ENCODE measurements around the gene ADARB2. TPM values are rescaled to one million over a fixed set of nuclear protein-coding genes. Genes with fewer than 3 reads are reported as not detected.

The ADARB2 gene
- total and polyA plus RNA-seq, 7 experiments from 2014 or later, result 0.05 to 13.6 (median 6.3) TPM; not detected in 3

- Histone ChIP-seq H3K4me1 (ENCODE audit: control insufficient read depth in 2 of 2, insufficient read depth in 2 of 2, low read length in 2 of 2) (no peaks in the 10 kb centered on the region), H3K36me3 (ENCODE audit: control insufficient read depth in 2 of 3, insufficient read depth in 3 of 3, low read length in 3 of 3) (no peaks in the 10 kb centered on the region), H3K27ac (ENCODE audit: low read depth, low read length) (no peak overlapping the region), H3K27me3 (ENCODE audit: control insufficient read depth in 2 of 2, insufficient read depth in 2 of 2, low read length in 2 of 2) (no peaks in the 10 kb centered on the region), H3K4me3 (ENCODE audit: low read length) (no peak overlapping the region), H3K9me3 (ENCODE audit: control insufficient read depth in 2 of 3, low read length in 3 of 3) (no peaks in the 10 kb centered on the region)
- Mint-ChIP-seq H3K4me1 (peaks cover 2 to 13% (median 7%) of the 10 kb centered on the region in 7 donors), H3K9me3 (no peaks in the 10 kb centered on the region), H3K27me3 (peaks cover 2 to 25% (median 14%) of the 10 kb centered on the region in 5 donors), H3K36me3 (no peaks in the 10 kb centered on the region), H3K4me3 (no peak overlapping the region), H3K27ac (no peak overlapping the region)
- intact Hi-C loops (cut with micrococcal nuclease), result no loop called here
- POLR2A ChIA-PET, result no interaction called here
- DNase-seq (no peak), ATAC-seq (no peak)
- CTCF ChIA-PET, result no interaction called here
These were observed 103.5 kb downstream of the ADARB2 start for GRCh38 chr10:1633783-1634182.

DNA sequence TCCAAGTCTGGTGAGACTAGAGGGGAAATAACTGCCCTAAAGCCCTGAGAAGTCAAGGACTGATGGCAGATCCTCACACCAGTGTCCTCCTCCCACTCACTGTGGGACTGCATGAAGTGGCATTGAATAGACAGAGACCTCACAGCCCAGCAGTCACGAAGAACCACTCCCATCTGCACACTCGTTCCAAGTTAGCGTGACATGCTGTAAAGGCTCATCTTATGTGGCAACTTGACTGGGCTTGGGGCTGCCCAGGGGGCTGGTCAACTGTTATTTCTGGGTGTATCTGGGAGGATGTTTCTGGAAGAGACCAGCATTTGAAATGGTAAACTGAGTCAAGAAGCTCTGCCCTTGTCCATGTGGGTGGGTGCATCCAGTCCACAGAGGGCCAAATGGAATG, 104.7 kb downstream of the ADARB2 start:
- H3K27me3 Mint-ChIP-seq, result peaks cover 2 to 25% (median 15%) of the 10 kb centered on the region in 5 donors
- peaks cover 2 to 13% (median 7%) of the 10 kb centered on the region in 7 donors for H3K4me1 Mint-ChIP-seq
- H3K9me3 Mint-ChIP-seq, result no peaks in the 10 kb centered on the region
- ChIA-PET POLR2A (no interaction called here), CTCF (no interaction called here)
- Histone ChIP-seq H3K27ac (ENCODE audit: low read depth, low read length) (no peak overlapping the region), H3K4me1 (ENCODE audit: control insufficient read depth in 2 of 2, insufficient read depth in 2 of 2, low read length in 2 of 2) (no peaks in the 10 kb centered on the region), H3K4me3 (ENCODE audit: low read length) (no peak overlapping the region), H3K36me3 (ENCODE audit: control insufficient read depth in 2 of 3, insufficient read depth in 3 of 3, low read length in 3 of 3) (no peaks in the 10 kb centered on the region), H3K9me3 (ENCODE audit: control insufficient read depth in 2 of 3, low read length in 3 of 3) (no peaks in the 10 kb centered on the region), H3K27me3 (ENCODE audit: control insufficient read depth in 2 of 2, insufficient read depth in 2 of 2, low read length in 2 of 2) (no peaks in the 10 kb centered on the region)
- H3K36me3 Mint-ChIP-seq, result no peaks in the 10 kb centered on the region
- peak overlapping the region in 1 of 9 donors; percentile 52 for H3K27ac Mint-ChIP-seq
- ATAC-seq (no peak), DNase-seq (no peak)
- intact Hi-C loops (cut with micrococcal nuclease), result no loop called here
- no peak overlapping the region for H3K4me3 Mint-ChIP-seq

DNA sequence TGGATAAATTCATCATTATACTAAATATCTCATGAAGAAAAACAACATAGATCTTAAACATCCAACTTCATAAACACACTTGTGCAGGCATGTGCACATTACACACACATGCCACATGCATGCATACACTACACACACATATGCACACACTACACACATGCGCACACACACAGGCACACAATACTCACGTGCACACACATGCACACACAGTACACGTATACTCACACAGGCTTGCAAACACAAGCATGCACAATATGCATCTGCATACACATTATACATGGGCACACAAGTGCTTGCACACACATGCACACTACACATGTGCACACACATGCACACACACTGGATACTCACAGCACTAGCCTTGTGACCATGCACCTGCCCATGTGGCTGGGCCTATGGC, 105.2 kb downstream of the ADARB2 start:
- no peak overlapping the region for H3K27ac Mint-ChIP-seq
- no peaks in the 10 kb centered on the region for H3K36me3 ChIP-seq (ENCODE audit: control insufficient read depth in 2 of 3, insufficient read depth in 3 of 3, low read length in 3 of 3)
- no peak overlapping the region for H3K27ac ChIP-seq (ENCODE audit: low read depth, low read length)
- no peaks in the 10 kb centered on the region for H3K4me1 ChIP-seq (ENCODE audit: control insufficient read depth in 2 of 2, insufficient read depth in 2 of 2, low read length in 2 of 2)
- no peak overlapping the region for H3K4me3 Mint-ChIP-seq
- CTCF ChIA-PET, result no interaction called here
- H3K4me3 ChIP-seq (ENCODE audit: low read length), result no peak overlapping the region
- ATAC-seq (no peak), DNase-seq (no peak)
- no peaks in the 10 kb centered on the region for H3K36me3 Mint-ChIP-seq
- no peaks in the 10 kb centered on the region for H3K27me3 ChIP-seq (ENCODE audit: control insufficient read depth in 2 of 2, insufficient read depth in 2 of 2, low read length in 2 of 2)
- no peaks in the 10 kb centered on the region for H3K9me3 Mint-ChIP-seq
- peaks cover 2 to 13% (median 7%) of the 10 kb centered on the region in 7 donors for H3K4me1 Mint-ChIP-seq
- H3K27me3 Mint-ChIP-seq, result peaks cover 2 to 25% (median 15%) of the 10 kb centered on the region in 5 donors
- POLR2A ChIA-PET, result no interaction called here
- intact Hi-C loops (cut with micrococcal nuclease), result no loop called here
- no peaks in the 10 kb centered on the region for H3K9me3 ChIP-seq (ENCODE audit: control insufficient read depth in 2 of 3, low read length in 3 of 3)

GRCh38 chr10:1631282-1631681, 106.0 kb downstream of the ADARB2 start:
- Histone ChIP-seq H3K27ac (ENCODE audit: low read depth, low read length) (no peak overlapping the region), H3K27me3 (ENCODE audit: control insufficient read depth in 2 of 2, insufficient read depth in 2 of 2, low read length in 2 of 2) (no peaks in the 10 kb centered on the region), H3K36me3 (ENCODE audit: control insufficient read depth in 2 of 3, insufficient read depth in 3 of 3, low read length in 3 of 3) (no peaks in the 10 kb centered on the region), H3K9me3 (ENCODE audit: control insufficient read depth in 2 of 3, low read length in 3 of 3) (no peaks in the 10 kb centered on the region), H3K4me3 (ENCODE audit: low read length) (no peak overlapping the region), H3K4me1 (ENCODE audit: control insufficient read depth in 2 of 2, insufficient read depth in 2 of 2, low read length in 2 of 2) (no peaks in the 10 kb centered on the region)
- Mint-ChIP-seq H3K27ac (peak overlapping the region in 1 of 9 donors; percentile 5), H3K4me1 (peaks cover 2 to 13% (median 7%) of the 10 kb centered on the region in 7 donors), H3K4me3 (peak overlapping the region in 1 of 10 donors; percentile 3), H3K36me3 (no peaks in the 10 kb centered on the region), H3K9me3 (no peaks in the 10 kb centered on the region), H3K27me3 (peaks cover 2 to 25% (median 15%) of the 10 kb centered on the region in 5 donors)
- intact Hi-C loops (cut with micrococcal nuclease), result no loop called here
- ATAC-seq (peak; percentile 34), DNase-seq (peak in 2 of 9 donors; percentile 7 to 24)
- POLR2A ChIA-PET, result no interaction called here
- CTCF ChIA-PET, result no interaction called here

- CTCF ChIA-PET, result no interaction called here
- DNase-seq (no peak), ATAC-seq (no peak)
- Histone ChIP-seq H3K36me3 (ENCODE audit: control insufficient read depth in 2 of 3, insufficient read depth in 3 of 3, low read length in 3 of 3) (no peaks in the 10 kb centered on the region), H3K4me1 (ENCODE audit: control insufficient read depth in 2 of 2, insufficient read depth in 2 of 2, low read length in 2 of 2) (no peaks in the 10 kb centered on the region), H3K9me3 (ENCODE audit: control insufficient read depth in 2 of 3, low read length in 3 of 3) (no peaks in the 10 kb centered on the region), H3K27ac (ENCODE audit: low read depth, low read length) (no peak overlapping the region), H3K4me3 (ENCODE audit: low read length) (no peak overlapping the region), H3K27me3 (ENCODE audit: control insufficient read depth in 2 of 2, insufficient read depth in 2 of 2, low read length in 2 of 2) (no peaks in the 10 kb centered on the region)
- Mint-ChIP-seq H3K36me3 (no peaks in the 10 kb centered on the region), H3K27ac (peak overlapping the region in 1 of 9 donors; percentile 36), H3K27me3 (peaks cover 2 to 19% (median 13%) of the 10 kb centered on the region in 5 donors), H3K4me3 (no peak overlapping the region), H3K9me3 (no peaks in the 10 kb centered on the region), H3K4me1 (peaks cover 2 to 13% (median 7%) of the 10 kb centered on the region in 7 donors)
- POLR2A ChIA-PET, result no interaction called here
- intact Hi-C loops (cut with micrococcal nuclease), result no loop called here
These were observed 107.0 kb downstream of the ADARB2 start for GRCh38 chr10:1630304-1630703.

- Histone ChIP-seq H3K36me3 (ENCODE audit: control insufficient read depth in 2 of 3, insufficient read depth in 3 of 3, low read length in 3 of 3) (no peaks in the 10 kb centered on the region), H3K4me3 (ENCODE audit: low read length) (no peak overlapping the region), H3K9me3 (ENCODE audit: control insufficient read depth in 2 of 3, low read length in 3 of 3) (no peaks in the 10 kb centered on the region), H3K27me3 (ENCODE audit: control insufficient read depth in 2 of 2, insufficient read depth in 2 of 2, low read length in 2 of 2) (no peaks in the 10 kb centered on the region), H3K4me1 (ENCODE audit: control insufficient read depth in 2 of 2, insufficient read depth in 2 of 2, low read length in 2 of 2) (no peaks in the 10 kb centered on the region), H3K27ac (ENCODE audit: low read depth, low read length) (no peak overlapping the region)
- DNase-seq (no peak), ATAC-seq (no peak)
- Mint-ChIP-seq H3K4me3 (peak overlapping the region in 1 of 10 donors; percentile 12), H3K36me3 (no peaks in the 10 kb centered on the region), H3K27me3 (peaks cover 0 to 13% (median 7%) of the 10 kb centered on the region in 5 donors), H3K27ac (peak overlapping the region in 1 of 9 donors; percentile 62), H3K4me1 (peaks cover 2 to 13% (median 7%) of the 10 kb centered on the region in 7 donors), H3K9me3 (no peaks in the 10 kb centered on the region)
- ChIA-PET POLR2A (no interaction called here), CTCF (no interaction called here)
- intact Hi-C loops (cut with micrococcal nuclease), result no loop called here
These were observed 107.8 kb downstream of the ADARB2 start for GRCh38 chr10:1629326-1630198.

DNA sequence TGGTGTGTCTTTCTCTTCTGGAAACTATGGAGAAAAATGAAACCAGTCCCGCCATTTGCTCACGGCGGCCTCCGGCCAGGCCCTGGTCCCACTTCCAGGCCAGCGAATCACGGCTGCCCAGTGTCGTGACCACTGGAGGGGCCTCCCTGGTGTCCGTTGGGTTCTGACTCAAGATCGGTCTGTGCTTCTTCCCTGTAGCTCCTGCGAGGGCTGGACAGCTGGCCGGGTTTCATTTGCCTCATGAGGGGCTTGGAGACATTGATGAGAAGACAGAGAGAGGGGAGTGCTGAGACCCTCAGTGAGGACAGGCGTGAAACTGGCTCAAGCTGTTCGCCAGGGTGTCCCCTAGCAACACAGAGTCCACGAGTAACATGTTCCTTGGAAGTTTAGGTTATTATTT, 108.6 kb downstream of the ADARB2 start:
- Mint-ChIP-seq H3K27me3 (peaks cover 0 to 13% (median 7%) of the 10 kb centered on the region in 5 donors), H3K27ac (no peak overlapping the region), H3K9me3 (no peaks in the 10 kb centered on the region), H3K36me3 (no peaks in the 10 kb centered on the region), H3K4me1 (peaks cover 2 to 13% (median 7%) of the 10 kb centered on the region in 7 donors), H3K4me3 (no peak overlapping the region)
- H3K27me3 ChIP-seq (ENCODE audit: control insufficient read depth in 2 of 2, insufficient read depth in 2 of 2, low read length in 2 of 2), result no peaks in the 10 kb centered on the region
- no peak overlapping the region for H3K4me3 ChIP-seq (ENCODE audit: low read length)
- DNase-seq, result no peak
- ATAC-seq, result no peak
- ChIA-PET POLR2A (no interaction called here), CTCF (no interaction called here)
- H3K9me3 ChIP-seq (ENCODE audit: control insufficient read depth in 2 of 3, low read length in 3 of 3), result no peaks in the 10 kb centered on the region
- no peaks in the 10 kb centered on the region for H3K4me1 ChIP-seq (ENCODE audit: control insufficient read depth in 2 of 2, insufficient read depth in 2 of 2, low read length in 2 of 2)
- intact Hi-C loops (cut with micrococcal nuclease), result no loop called here
- H3K27ac ChIP-seq (ENCODE audit: low read depth, low read length), result no peak overlapping the region
- no peaks in the 10 kb centered on the region for H3K36me3 ChIP-seq (ENCODE audit: control insufficient read depth in 2 of 3, insufficient read depth in 3 of 3, low read length in 3 of 3)

Measured in naive thymus-derived CD4-positive, alpha-beta T cell (primary cell).